Sigmoid colon (tissue), 4 donors: ENCODE results near the gene UPK1A.

Experiments
- POLR2A ChIP-seq, 2 donors: fragments of 450-650 bp; IDR thresholded peaks; one replicate each; pipeline ENCODE4 v1.6.1; 2016; ENCODE audit warnings: antibody characterized with exemption in 2 of 2, mild to moderate bottlenecking in 2 of 2, moderate library complexity in 2 of 2
- POLR2AphosphoS5 ChIP-seq, 4 donors: sonication (generic); formaldehyde crosslinking; IDR thresholded peaks; one replicate each; pipeline ENCODE4 v1.6.1; 2017; ENCODE audit warnings: antibody characterized with exemption in 4 of 4
- TF ChIP-seq, protein P1 (sequence below), 4 experiments: fragments of 450-650 bp in 3 of 4; fragments of 200-600 bp in 1 of 4; IDR thresholded peaks; one replicate each; pipeline ENCODE4 v1.5.1; 2016 to 2019; ENCODE audit warnings: antibody characterized with exemption in 4 of 4, mild to moderate bottlenecking in 3 of 4, moderate library complexity in 2 of 4

DNA sequence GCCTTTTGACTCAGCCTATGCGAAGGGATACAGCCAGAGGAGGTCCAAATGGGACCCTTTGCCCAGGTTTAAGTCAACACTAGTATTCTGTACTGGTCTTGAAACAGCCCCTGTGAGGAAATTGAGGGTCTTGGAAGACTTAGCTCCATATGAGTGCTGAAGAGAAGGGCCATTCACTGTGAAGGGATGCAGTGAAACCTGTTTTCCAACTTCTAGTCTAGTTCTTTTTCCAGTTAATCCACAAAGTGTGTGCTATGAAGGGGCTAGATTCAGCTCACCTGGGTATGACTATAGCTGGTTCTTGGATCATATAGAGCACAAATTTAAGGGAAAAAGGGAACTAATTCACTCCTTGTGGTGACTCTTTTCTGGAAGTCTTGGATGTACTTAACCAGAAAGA is 42.1 kb downstream of the UPK1A start:
- TF ChIP-seq, protein P1, sequence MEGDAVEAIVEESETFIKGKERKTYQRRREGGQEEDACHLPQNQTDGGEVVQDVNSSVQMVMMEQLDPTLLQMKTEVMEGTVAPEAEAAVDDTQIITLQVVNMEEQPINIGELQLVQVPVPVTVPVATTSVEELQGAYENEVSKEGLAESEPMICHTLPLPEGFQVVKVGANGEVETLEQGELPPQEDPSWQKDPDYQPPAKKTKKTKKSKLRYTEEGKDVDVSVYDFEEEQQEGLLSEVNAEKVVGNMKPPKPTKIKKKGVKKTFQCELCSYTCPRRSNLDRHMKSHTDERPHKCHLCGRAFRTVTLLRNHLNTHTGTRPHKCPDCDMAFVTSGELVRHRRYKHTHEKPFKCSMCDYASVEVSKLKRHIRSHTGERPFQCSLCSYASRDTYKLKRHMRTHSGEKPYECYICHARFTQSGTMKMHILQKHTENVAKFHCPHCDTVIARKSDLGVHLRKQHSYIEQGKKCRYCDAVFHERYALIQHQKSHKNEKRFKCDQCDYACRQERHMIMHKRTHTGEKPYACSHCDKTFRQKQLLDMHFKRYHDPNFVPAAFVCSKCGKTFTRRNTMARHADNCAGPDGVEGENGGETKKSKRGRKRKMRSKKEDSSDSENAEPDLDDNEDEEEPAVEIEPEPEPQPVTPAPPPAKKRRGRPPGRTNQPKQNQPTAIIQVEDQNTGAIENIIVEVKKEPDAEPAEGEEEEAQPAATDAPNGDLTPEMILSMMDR (IDR thresholded peaks at IDR 0.05): no peak
- TF ChIP-seq POLR2A (IDR thresholded peaks at IDR 0.05) (no peak), POLR2AphosphoS5 (IDR thresholded peaks at IDR 0.05) (no peak)
